ENCODE results near the gene ZNF132. TPM values are rescaled to one million over a fixed set of nuclear protein-coding genes. Genes with fewer than 3 reads are reported as not detected.

ZNF132 gene
- total RNA-seq, 1 experiment from 2014 or later: not detected

- Mint-ChIP-seq H3K9me3 (ENCODE audit: low read depth, unreplicated experiment) (no peaks in the 10 kb centered on the region), H3K27ac (ENCODE audit: unreplicated experiment) (no peak overlapping the region), H3K4me1 (ENCODE audit: low read depth, unreplicated experiment) (peaks cover 44% of the 10 kb centered on the region), H3K4me3 (ENCODE audit: low read depth, unreplicated experiment) (peak overlapping the region; percentile 19), H3K27me3 (ENCODE audit: unreplicated experiment) (peaks cover 13% of the 10 kb centered on the region), H3K36me3 (ENCODE audit: insufficient read depth, unreplicated experiment) (peaks cover 69% of the 10 kb centered on the region)
- no TSS peak for BruUV-seq (replicated peaks)
- no peak for TF ChIP-seq CTCF (IDR thresholded peaks at IDR 0.05; ENCODE audit: unreplicated experiment)
- intact Hi-C loops (cut with micrococcal nuclease; ENCODE audit: unreplicated experiment): no loop called here
- CTCF ChIA-PET: no interaction called here
- no peak for DNase-seq
Measured at GRCh38 chr19:58398087-58398486, 41.9 kb downstream of the ZNF132 start.

- CTCF ChIA-PET: no interaction called here
- H3K27me3 Mint-ChIP-seq (ENCODE audit: unreplicated experiment): peaks cover 13% of the 10 kb centered on the region
- H3K27ac Mint-ChIP-seq (ENCODE audit: unreplicated experiment): no peak overlapping the region
- intact Hi-C loops (cut with micrococcal nuclease; ENCODE audit: unreplicated experiment): no loop called here
- no peaks in the 10 kb centered on the region for H3K9me3 Mint-ChIP-seq (ENCODE audit: low read depth, unreplicated experiment)
- no peak for DNase-seq
- H3K36me3 Mint-ChIP-seq (ENCODE audit: insufficient read depth, unreplicated experiment): peaks cover 74% of the 10 kb centered on the region
- peak overlapping the region; percentile 19 for H3K4me3 Mint-ChIP-seq (ENCODE audit: low read depth, unreplicated experiment)
- BruUV-seq (replicated peaks): no TSS peak
- no peak for TF ChIP-seq CTCF (IDR thresholded peaks at IDR 0.05; ENCODE audit: unreplicated experiment)
- H3K4me1 Mint-ChIP-seq (ENCODE audit: low read depth, unreplicated experiment): peaks cover 48% of the 10 kb centered on the region
Measured at GRCh38 chr19:58397533-58398037, 42.4 kb downstream of the ZNF132 start.

- Mint-ChIP-seq H3K4me3 (ENCODE audit: low read depth, unreplicated experiment) (peak overlapping the region; percentile 62), H3K9me3 (ENCODE audit: low read depth, unreplicated experiment) (no peaks in the 10 kb centered on the region), H3K4me1 (ENCODE audit: low read depth, unreplicated experiment) (peaks cover 48% of the 10 kb centered on the region), H3K27me3 (ENCODE audit: unreplicated experiment) (peaks cover 13% of the 10 kb centered on the region), H3K36me3 (ENCODE audit: insufficient read depth, unreplicated experiment) (peaks cover 73% of the 10 kb centered on the region), H3K27ac (ENCODE audit: unreplicated experiment) (peak overlapping the region; percentile 93)
- no TSS peak for BruUV-seq (replicated peaks)
- intact Hi-C loops (cut with micrococcal nuclease; ENCODE audit: unreplicated experiment): no loop called here
- no peak for TF ChIP-seq CTCF (IDR thresholded peaks at IDR 0.05; ENCODE audit: unreplicated experiment)
- CTCF ChIA-PET: no interaction called here
- DNase-seq: no peak
Measured at GRCh38 chr19:58396691-58397532, 43.0 kb downstream of the ZNF132 start.

GRCh38 chr19:58395979-58396627 lies 43.9 kb downstream of the ZNF132 start:
- no peak for TF ChIP-seq CTCF (IDR thresholded peaks at IDR 0.05; ENCODE audit: unreplicated experiment)
- H3K36me3 Mint-ChIP-seq (ENCODE audit: insufficient read depth, unreplicated experiment): peaks cover 74% of the 10 kb centered on the region
- CTCF ChIA-PET: no interaction called here
- intact Hi-C loops (cut with micrococcal nuclease; ENCODE audit: unreplicated experiment): no loop called here
- peaks cover 44% of the 10 kb centered on the region for H3K4me1 Mint-ChIP-seq (ENCODE audit: low read depth, unreplicated experiment)
- H3K27me3 Mint-ChIP-seq (ENCODE audit: unreplicated experiment): peaks cover 13% of the 10 kb centered on the region
- DNase-seq: no peak
- no TSS peak for BruUV-seq (replicated peaks)
- H3K4me3 Mint-ChIP-seq (ENCODE audit: low read depth, unreplicated experiment): peak overlapping the region; percentile 62
- H3K27ac Mint-ChIP-seq (ENCODE audit: unreplicated experiment): peak overlapping the region; percentile 93
- H3K9me3 Mint-ChIP-seq (ENCODE audit: low read depth, unreplicated experiment): no peaks in the 10 kb centered on the region
